HEK293 (cell line): ENCODE results near the gene KRT73.

ENCODE experiments used
- CTCF ChIA-PET: fragments of 350-600 bp; formaldehyde crosslinking; extraction: SDS; loops from one replicate; lab custom pipeline; 2021; ENCODE audit warnings: antibody characterized with exemption; lab: Yijun Ruan, JAX
- POLR2A ChIA-PET: fragments of 300-600 bp; formaldehyde crosslinking; extraction: SDS; loops from one replicate; lab custom pipeline; 2020; ENCODE audit warnings: antibody characterized with exemption, inconsistent platforms; lab: Yijun Ruan, JAX
- H3K27ac ChIP-seq: fragments of 200-500 bp; sonication (Bioruptor generic); 2 replicates; pipeline ENCODE4 v1.5.1; 2014; ENCODE audit warnings: low read depth, low read length, control low read depth, inconsistent platforms; ENCODE audit errors: extremely low read depth
- H3K36me3 ChIP-seq, 2 experiments: fragments of 200-500 bp in 1 of 2; sonication (Bioruptor generic) in 1 of 2; 1 replicate in 1 of 2; 2 replicates in 1 of 2; pipeline ENCODE4 v1.5.1; 2014 to 2017; ENCODE audit warnings: inconsistent platforms in 2 of 2, low read length in 2 of 2; ENCODE audit not compliant: control insufficient read depth in 2 of 2, insufficient read depth in 1 of 2
- H3K4me1 ChIP-seq: fragments of 200-500 bp; sonication (Bioruptor generic); 2 replicates; pipeline ENCODE4 v1.5.1; 2014; ENCODE audit warnings: mild to moderate bottlenecking, low read length, inconsistent platforms; ENCODE audit not compliant: control insufficient read depth, insufficient read depth
- H3K4me3 ChIP-seq: 2 replicates; pipeline ENCODE4 v1.5.1; 2011; ENCODE audit warnings: low read depth, mild to moderate bottlenecking, control low read depth, low read length, moderate library complexity
- H3K9me3 ChIP-seq: fragments of 200-500 bp; sonication (Bioruptor generic); 2 replicates; pipeline ENCODE4 v1.5.1; 2014; ENCODE audit warnings: low read depth, low read length, inconsistent platforms; ENCODE audit not compliant: control insufficient read depth, insufficient read depth
- SALL2 ChIP-seq: fragments of 450-650 bp; formaldehyde crosslinking; IDR thresholded peaks from 2 replicates; pipeline ENCODE4 v1.5.0; 2017; ENCODE audit warnings: missing biosample characterization, mild to moderate bottlenecking, missing genetic modification characterization, borderline replicate concordance
- SP2 ChIP-seq: fragments of 450-650 bp; formaldehyde crosslinking; IDR thresholded peaks from 2 replicates; pipeline ENCODE4 v1.5.1; 2016; ENCODE audit warnings: missing biosample characterization, missing genetic modification characterization
- TRIM28 ChIP-seq: IDR thresholded peaks from 2 replicates; pipeline ENCODE4 v1.6.1; 2011; ENCODE audit warnings: low read length, control low read depth, borderline replicate concordance
- ZBTB8A ChIP-seq: fragments of 450-650 bp; formaldehyde crosslinking; IDR thresholded peaks from 2 replicates; pipeline ENCODE4 v1.5.1; 2016; ENCODE audit warnings: missing biosample characterization, missing genetic modification characterization
- ZFP69B ChIP-seq: fragments of 450-650 bp; formaldehyde crosslinking; IDR thresholded peaks from 2 replicates; pipeline ENCODE4 v1.5.1; 2016; ENCODE audit warnings: missing biosample characterization, missing genetic modification characterization
- ZIC2 ChIP-seq: fragments of 450-650 bp; formaldehyde crosslinking; IDR thresholded peaks from 2 replicates; pipeline ENCODE4 v1.5.1; 2016; ENCODE audit warnings: missing biosample characterization, missing genetic modification characterization
- ZNF155 ChIP-seq: fragments of 450-650 bp; formaldehyde crosslinking; IDR thresholded peaks from 2 replicates; pipeline ENCODE4 v1.5.1; 2016; ENCODE audit warnings: missing biosample characterization, missing genetic modification characterization
- ZNF37A ChIP-seq: fragments of 450-650 bp; IDR thresholded peaks from 2 replicates; pipeline ENCODE4 v1.5.1; 2018; ENCODE audit warnings: missing biosample characterization, missing genetic modification characterization
- ZNF473 ChIP-seq: fragments of 450-650 bp; formaldehyde crosslinking; IDR thresholded peaks from 2 replicates; pipeline ENCODE4 v1.5.1; 2017; ENCODE audit warnings: missing biosample characterization, missing genetic modification characterization
- ZNF510 ChIP-seq: fragments of 450-650 bp; formaldehyde crosslinking; IDR thresholded peaks from 2 replicates; pipeline ENCODE4 v1.5.1; 2018; ENCODE audit warnings: mild to moderate bottlenecking, missing genetic modification characterization, missing biosample characterization; ENCODE audit not compliant: insufficient replicate concordance
- ZNF529 ChIP-seq: fragments of 450-650 bp; formaldehyde crosslinking; IDR thresholded peaks from 2 replicates; pipeline ENCODE4 v1.5.1; 2017; ENCODE audit warnings: missing genetic modification characterization, missing biosample characterization; ENCODE audit not compliant: insufficient replicate concordance
- ZNF610 ChIP-seq: fragments of 450-650 bp; formaldehyde crosslinking; IDR thresholded peaks from 2 replicates; pipeline ENCODE4 v1.5.1; 2016; ENCODE audit warnings: missing biosample characterization, missing genetic modification characterization, borderline replicate concordance
- ZNF654 ChIP-seq: fragments of 450-650 bp; formaldehyde crosslinking; IDR thresholded peaks from 2 replicates; pipeline ENCODE4 v1.5.1; 2016; ENCODE audit warnings: low read depth, missing biosample characterization, missing genetic modification characterization
- ZNF670 ChIP-seq: fragments of 450-650 bp; formaldehyde crosslinking; IDR thresholded peaks from 2 replicates; pipeline ENCODE4 v1.5.1; 2016; ENCODE audit warnings: missing biosample characterization, missing genetic modification characterization, low read depth
- ZNF776 ChIP-seq: fragments of 450-650 bp; formaldehyde crosslinking; IDR thresholded peaks from 2 replicates; pipeline ENCODE4 v1.5.0; 2017; ENCODE audit warnings: missing biosample characterization, missing genetic modification characterization, borderline replicate concordance
- ZNF777 ChIP-seq: fragments of 450-650 bp; formaldehyde crosslinking; IDR thresholded peaks from 2 replicates; pipeline ENCODE4 v1.5.1; 2017; ENCODE audit warnings: missing biosample characterization, missing genetic modification characterization, borderline replicate concordance
- ZNF837 ChIP-seq: fragments of 450-650 bp; formaldehyde crosslinking; IDR thresholded peaks from 2 replicates; pipeline ENCODE4 v1.5.1; 2016; ENCODE audit warnings: missing biosample characterization, missing genetic modification characterization
- ZSCAN16 ChIP-seq: fragments of 450-650 bp; formaldehyde crosslinking; IDR thresholded peaks from 2 replicates; pipeline ENCODE4 v1.5.1; 2016; ENCODE audit warnings: missing biosample characterization, missing genetic modification characterization
- ZSCAN30 ChIP-seq: fragments of 450-650 bp; IDR thresholded peaks from 2 replicates; pipeline ENCODE4 v1.5.1; 2018; ENCODE audit warnings: missing biosample characterization, mild to moderate bottlenecking, missing genetic modification characterization, moderate library complexity
- TF ChIP-seq, protein P1 (sequence below): fragments of 450-650 bp; formaldehyde crosslinking; IDR thresholded peaks from 2 replicates; pipeline ENCODE4 v1.5.1; 2017; ENCODE audit warnings: missing biosample characterization, missing genetic modification characterization
- TF ChIP-seq, protein P2 (sequence below): fragments of 450-650 bp; formaldehyde crosslinking; IDR thresholded peaks from 2 replicates; pipeline ENCODE4 v1.5.1; 2016; ENCODE audit warnings: missing biosample characterization, missing genetic modification characterization
- TF ChIP-seq, protein P3 (sequence below): fragments of 450-650 bp; formaldehyde crosslinking; IDR thresholded peaks from 2 replicates; pipeline ENCODE4 v1.5.1; 2017; ENCODE audit warnings: missing biosample characterization, missing genetic modification characterization
- TF ChIP-seq, protein P4 (sequence below): fragments of 450-650 bp; formaldehyde crosslinking; IDR thresholded peaks from 2 replicates; pipeline ENCODE4 v1.5.1; 2016; ENCODE audit warnings: missing biosample characterization, missing genetic modification characterization, borderline replicate concordance
- TF ChIP-seq, protein P5 (sequence below): fragments of 450-650 bp; formaldehyde crosslinking; IDR thresholded peaks from 2 replicates; pipeline ENCODE4 v1.5.1; 2016; ENCODE audit warnings: missing biosample characterization, missing genetic modification characterization

The KRT73 gene

DNA sequence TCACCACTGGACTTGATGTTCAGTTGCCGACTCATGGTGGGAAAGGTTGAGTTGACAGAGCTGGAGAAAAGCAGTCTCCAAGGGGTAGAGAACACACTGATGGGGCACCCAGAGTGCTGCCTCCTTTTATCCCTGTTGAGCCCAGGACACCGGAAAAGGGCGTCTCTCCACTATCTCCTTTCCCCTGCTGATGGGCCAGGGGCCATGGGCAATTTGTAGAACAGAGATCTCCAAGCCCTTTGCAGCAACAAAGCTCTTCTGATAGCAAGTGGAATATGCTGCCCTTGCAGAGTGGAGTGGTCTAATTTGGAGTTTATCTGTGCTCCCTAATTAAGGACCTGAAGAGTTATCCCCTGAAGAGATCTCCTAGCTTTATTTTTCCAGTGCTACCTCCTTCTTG, 44.6 kb downstream of the KRT73 start, which contains the start of gene KRT74:
Gene KRT74 (minus strand): TSS at position 101 of the 400 bp plus-strand sequence. CDS start 66 bp downstream, at position 35.
- no peaks in the 10 kb centered on the region for H3K4me1 ChIP-seq
- POLR2A ChIA-PET = no interaction called here
- no peak within 1 kb of the TSS for H3K4me3 ChIP-seq
- TF ChIP-seq ZIC2 (tag by site-specific recombination) (no peak), ZNF654 (tag by site-specific recombination) (no peak), ZNF776 (tag by site-specific recombination) (no peak), ZNF610 (tag by site-specific recombination) (no peak), ZNF670 (tag by site-specific recombination) (no peak), ZSCAN30 (tag by site-specific recombination) (no peak), TRIM28 (no peak)
- TF ChIP-seq, protein P1, sequence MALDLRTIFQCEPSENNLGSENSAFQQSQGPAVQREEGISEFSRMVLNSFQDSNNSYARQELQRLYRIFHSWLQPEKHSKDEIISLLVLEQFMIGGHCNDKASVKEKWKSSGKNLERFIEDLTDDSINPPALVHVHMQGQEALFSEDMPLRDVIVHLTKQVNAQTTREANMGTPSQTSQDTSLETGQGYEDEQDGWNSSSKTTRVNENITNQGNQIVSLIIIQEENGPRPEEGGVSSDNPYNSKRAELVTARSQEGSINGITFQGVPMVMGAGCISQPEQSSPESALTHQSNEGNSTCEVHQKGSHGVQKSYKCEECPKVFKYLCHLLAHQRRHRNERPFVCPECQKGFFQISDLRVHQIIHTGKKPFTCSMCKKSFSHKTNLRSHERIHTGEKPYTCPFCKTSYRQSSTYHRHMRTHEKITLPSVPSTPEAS (tag by site-specific recombination) = no peak
- H3K27ac ChIP-seq = no peak within 1 kb of the TSS
- H3K9me3 ChIP-seq = no peaks in the 10 kb centered on the region
- H3K36me3 ChIP-seq = no peaks in the 10 kb centered on the region
- CTCF ChIA-PET = interaction anchor here (0.6 to 1.0 kb wide), 2 partner anchors 178 to 308 kb away, joined by 3 read pairs; no protein-coding TSS in a partner anchor

DNA sequence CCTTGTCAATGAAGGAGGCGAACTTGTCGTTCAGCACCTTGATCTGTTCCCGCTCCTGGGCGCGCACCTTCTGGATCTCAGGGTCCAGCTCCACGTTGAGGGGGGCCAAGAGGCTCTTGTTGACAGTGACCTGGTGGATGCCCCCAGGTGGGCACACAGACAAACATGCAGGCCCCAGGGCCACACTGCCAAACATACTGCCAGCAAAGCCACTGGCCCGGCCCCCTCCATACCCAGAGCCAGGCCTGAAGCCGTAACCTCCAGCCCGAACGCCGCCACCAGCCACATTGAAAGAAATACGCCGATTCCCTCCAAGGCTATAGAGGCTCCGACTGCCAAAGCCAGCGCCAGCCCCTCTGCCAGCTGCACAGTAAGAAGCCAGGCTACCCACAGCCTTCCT, 45.1 kb downstream of the KRT73 start:
- ChIA-PET POLR2A (no interaction called here), CTCF (interaction anchor here (1.0 kb wide), 1 partner anchor 177 kb away, joined by 3 read pairs; no protein-coding TSS in a partner anchor)
- H3K4me1 ChIP-seq = no peaks in the 10 kb centered on the region
- no peak overlapping the region for H3K4me3 ChIP-seq
- no peaks in the 10 kb centered on the region for H3K9me3 ChIP-seq
- H3K27ac ChIP-seq = no peak overlapping the region
- H3K36me3 ChIP-seq = no peaks in the 10 kb centered on the region
- no peak for TF ChIP-seq ZFP69B
- TF ChIP-seq SP2 (tag by site-specific recombination) = no peak
- TF ChIP-seq, protein P2, sequence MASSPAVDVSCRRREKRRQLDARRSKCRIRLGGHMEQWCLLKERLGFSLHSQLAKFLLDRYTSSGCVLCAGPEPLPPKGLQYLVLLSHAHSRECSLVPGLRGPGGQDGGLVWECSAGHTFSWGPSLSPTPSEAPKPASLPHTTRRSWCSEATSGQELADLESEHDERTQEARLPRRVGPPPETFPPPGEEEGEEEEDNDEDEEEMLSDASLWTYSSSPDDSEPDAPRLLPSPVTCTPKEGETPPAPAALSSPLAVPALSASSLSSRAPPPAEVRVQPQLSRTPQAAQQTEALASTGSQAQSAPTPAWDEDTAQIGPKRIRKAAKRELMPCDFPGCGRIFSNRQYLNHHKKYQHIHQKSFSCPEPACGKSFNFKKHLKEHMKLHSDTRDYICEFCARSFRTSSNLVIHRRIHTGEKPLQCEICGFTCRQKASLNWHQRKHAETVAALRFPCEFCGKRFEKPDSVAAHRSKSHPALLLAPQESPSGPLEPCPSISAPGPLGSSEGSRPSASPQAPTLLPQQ = no peak
- TF ChIP-seq ZNF37A (tag by site-specific recombination) = no peak
- no peak for TF ChIP-seq ZSCAN16 (tag by site-specific recombination)
- TF ChIP-seq, protein P3, sequence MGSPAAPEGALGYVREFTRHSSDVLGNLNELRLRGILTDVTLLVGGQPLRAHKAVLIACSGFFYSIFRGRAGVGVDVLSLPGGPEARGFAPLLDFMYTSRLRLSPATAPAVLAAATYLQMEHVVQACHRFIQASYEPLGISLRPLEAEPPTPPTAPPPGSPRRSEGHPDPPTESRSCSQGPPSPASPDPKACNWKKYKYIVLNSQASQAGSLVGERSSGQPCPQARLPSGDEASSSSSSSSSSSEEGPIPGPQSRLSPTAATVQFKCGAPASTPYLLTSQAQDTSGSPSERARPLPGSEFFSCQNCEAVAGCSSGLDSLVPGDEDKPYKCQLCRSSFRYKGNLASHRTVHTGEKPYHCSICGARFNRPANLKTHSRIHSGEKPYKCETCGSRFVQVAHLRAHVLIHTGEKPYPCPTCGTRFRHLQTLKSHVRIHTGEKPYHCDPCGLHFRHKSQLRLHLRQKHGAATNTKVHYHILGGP (tag by site-specific recombination) = no peak
- TF ChIP-seq, all 188 proteins: peak for 0

DNA sequence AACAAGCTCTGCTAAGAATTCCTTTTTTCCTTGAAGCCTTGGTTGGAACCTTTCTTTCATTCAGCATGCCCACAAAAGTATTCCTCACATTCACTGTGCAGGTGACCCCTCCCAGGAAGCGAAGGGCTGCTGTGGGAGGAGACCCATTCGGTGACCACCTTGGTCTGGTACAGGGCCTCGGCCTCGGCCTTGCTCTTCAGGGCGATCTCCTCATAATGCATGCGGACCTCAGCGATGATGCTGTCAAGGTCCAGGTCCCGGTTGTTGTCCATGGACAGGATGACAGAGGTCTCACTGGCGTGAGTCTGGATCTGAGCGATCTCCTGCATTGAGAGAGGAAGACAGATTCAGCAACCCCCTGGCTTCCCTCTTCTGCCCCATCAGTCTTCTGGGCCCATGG, 47.8 kb downstream of the KRT73 start:
- CTCF ChIA-PET = interaction anchor here (0.6 to 1.0 kb wide), 3 partner anchors 310 to 427 kb away, joined by 3 to 4 read pairs (median 3); no protein-coding TSS in a partner anchor
- POLR2A ChIA-PET = no interaction called here
- Histone ChIP-seq H3K4me3 (no peak overlapping the region), H3K4me1 (no peaks in the 10 kb centered on the region), H3K27ac (no peak overlapping the region), H3K9me3 (no peaks in the 10 kb centered on the region), H3K36me3 (no peaks in the 10 kb centered on the region)
- TF ChIP-seq ZNF155 (tag by site-specific recombination) = no peak
- TF ChIP-seq, protein P4, sequence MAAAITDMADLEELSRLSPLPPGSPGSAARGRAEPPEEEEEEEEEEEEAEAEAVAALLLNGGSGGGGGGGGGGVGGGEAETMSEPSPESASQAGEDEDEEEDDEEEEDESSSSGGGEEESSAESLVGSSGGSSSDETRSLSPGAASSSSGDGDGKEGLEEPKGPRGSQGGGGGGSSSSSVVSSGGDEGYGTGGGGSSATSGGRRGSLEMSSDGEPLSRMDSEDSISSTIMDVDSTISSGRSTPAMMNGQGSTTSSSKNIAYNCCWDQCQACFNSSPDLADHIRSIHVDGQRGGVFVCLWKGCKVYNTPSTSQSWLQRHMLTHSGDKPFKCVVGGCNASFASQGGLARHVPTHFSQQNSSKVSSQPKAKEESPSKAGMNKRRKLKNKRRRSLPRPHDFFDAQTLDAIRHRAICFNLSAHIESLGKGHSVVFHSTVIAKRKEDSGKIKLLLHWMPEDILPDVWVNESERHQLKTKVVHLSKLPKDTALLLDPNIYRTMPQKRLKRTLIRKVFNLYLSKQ (tag by site-specific recombination) = no peak
- no peak for TF ChIP-seq ZNF529
- no peak for TF ChIP-seq ZNF473
- no peak for TF ChIP-seq ZBTB8A
- TF ChIP-seq ZNF837 (tag by site-specific recombination) = no peak
- TF ChIP-seq, protein P5, sequence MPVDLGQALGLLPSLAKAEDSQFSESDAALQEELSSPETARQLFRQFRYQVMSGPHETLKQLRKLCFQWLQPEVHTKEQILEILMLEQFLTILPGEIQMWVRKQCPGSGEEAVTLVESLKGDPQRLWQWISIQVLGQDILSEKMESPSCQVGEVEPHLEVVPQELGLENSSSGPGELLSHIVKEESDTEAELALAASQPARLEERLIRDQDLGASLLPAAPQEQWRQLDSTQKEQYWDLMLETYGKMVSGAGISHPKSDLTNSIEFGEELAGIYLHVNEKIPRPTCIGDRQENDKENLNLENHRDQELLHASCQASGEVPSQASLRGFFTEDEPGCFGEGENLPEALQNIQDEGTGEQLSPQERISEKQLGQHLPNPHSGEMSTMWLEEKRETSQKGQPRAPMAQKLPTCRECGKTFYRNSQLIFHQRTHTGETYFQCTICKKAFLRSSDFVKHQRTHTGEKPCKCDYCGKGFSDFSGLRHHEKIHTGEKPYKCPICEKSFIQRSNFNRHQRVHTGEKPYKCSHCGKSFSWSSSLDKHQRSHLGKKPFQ (tag by site-specific recombination) = no peak
- no peak for TF ChIP-seq ZNF510
- no peak for TF ChIP-seq SALL2 (tag by site-specific recombination)
- TF ChIP-seq ZNF777 (tag by site-specific recombination) = no peak
